Thoracic aorta (tissue), 2 donors: ENCODE data around the gene INO80D. TPM values are rescaled to one million over a fixed set of nuclear protein-coding genes. Genes with fewer than 3 reads are reported as not detected.

Experiments used
- ATAC-seq: fragments of 150-250 bp; one replicate; pipeline ENCODE4 v1.8.0; 2017; ENCODE audit warnings: low read depth; ENCODE audit not compliant: insufficient number of reproducible peaks, low FRiP score
- DNase-seq: peaks from one replicate; pipeline ENCODE4 v3.0.0-alpha.2; 2020; ENCODE audit warnings: low spot score
- H3K27ac ChIP-seq, 2 donors: fragments of 200-600 bp; sonication (generic); 1 replicate in 1 of 2; 2 replicates in 1 of 2; pipeline ENCODE4 v1.5.1; 2016; ENCODE audit warnings: mild to moderate bottlenecking in 2 of 2, moderate library complexity in 2 of 2
- H3K27me3 ChIP-seq: fragments of 200-600 bp; sonication (generic); replicated peaks from 2 replicates; pipeline ENCODE4 v1.6.0; 2016; ENCODE audit warnings: mild to moderate bottlenecking; ENCODE audit not compliant: insufficient read depth
- H3K36me3 ChIP-seq: fragments of 200-600 bp; sonication (generic); one replicate; pipeline ENCODE4 v1.5.1; 2016
- H3K4me1 ChIP-seq, 2 donors: fragments of 200-600 bp; sonication (generic); 1 replicate in 1 of 2; 2 replicates in 1 of 2; pipeline versions ENCODE4 v1.5.1 to v1.6.0; 2016; ENCODE audit warnings: low read depth in 2 of 2, mild to moderate bottlenecking in 1 of 2; ENCODE audit not compliant: control insufficient read depth in 1 of 2
- H3K4me3 ChIP-seq: fragments of 200-600 bp; sonication (generic); 2 replicates; pipeline ENCODE4 v1.5.1; 2016; ENCODE audit warnings: mild to moderate bottlenecking
- H3K9me3 ChIP-seq: fragments of 200-600 bp; sonication (generic); 2 replicates; pipeline ENCODE4 v1.5.1; 2016
- total RNA-seq, 2 donors: library from RNA; depleted of rRNA; stranded (reverse); fragments of >200 nt; gene quantifications; one replicate each; pipeline versions ENCODE4 v1.1.0 to v1.2.3, GENCODE V29; 2016
- TF ChIP-seq, protein P1 (sequence below): fragments of 200-600 bp; sonication (generic); IDR thresholded peaks from one replicate; pipeline ENCODE4 v1.5.1; 2019; ENCODE audit warnings: antibody characterized with exemption

Gene INO80D
- total RNA-seq, 2 donors from 2014 or later = 24.4 to 25.5 TPM

DNA sequence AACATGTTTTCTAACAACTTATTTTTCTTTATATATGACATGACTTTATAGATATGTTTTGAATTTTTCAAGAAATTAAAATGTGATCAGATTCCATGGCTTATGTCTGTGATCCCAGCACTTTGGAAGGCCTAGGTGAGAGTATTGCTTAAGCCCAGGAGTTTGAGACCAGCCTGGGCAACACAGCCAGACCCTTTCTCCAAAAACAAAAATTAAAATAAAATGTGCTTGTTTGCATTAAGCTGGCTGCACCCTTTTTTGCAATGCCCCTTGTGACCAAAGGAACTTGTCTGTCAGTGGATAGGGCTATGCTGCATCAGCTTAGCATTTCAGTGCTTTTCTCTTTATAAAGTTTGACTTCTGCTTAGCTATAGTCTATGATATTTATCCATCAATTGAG lies 2.3 kb upstream of the INO80D start:
- no peak overlapping the region for H3K27ac ChIP-seq
- no peaks in the 10 kb centered on the region for H3K9me3 ChIP-seq
- no peaks in the 10 kb centered on the region for H3K36me3 ChIP-seq
- DNase-seq = no peak
- no peak overlapping the region for H3K4me3 ChIP-seq
- H3K27me3 ChIP-seq = no peaks in the 10 kb centered on the region
- no peak for ATAC-seq
- TF ChIP-seq, protein P1, sequence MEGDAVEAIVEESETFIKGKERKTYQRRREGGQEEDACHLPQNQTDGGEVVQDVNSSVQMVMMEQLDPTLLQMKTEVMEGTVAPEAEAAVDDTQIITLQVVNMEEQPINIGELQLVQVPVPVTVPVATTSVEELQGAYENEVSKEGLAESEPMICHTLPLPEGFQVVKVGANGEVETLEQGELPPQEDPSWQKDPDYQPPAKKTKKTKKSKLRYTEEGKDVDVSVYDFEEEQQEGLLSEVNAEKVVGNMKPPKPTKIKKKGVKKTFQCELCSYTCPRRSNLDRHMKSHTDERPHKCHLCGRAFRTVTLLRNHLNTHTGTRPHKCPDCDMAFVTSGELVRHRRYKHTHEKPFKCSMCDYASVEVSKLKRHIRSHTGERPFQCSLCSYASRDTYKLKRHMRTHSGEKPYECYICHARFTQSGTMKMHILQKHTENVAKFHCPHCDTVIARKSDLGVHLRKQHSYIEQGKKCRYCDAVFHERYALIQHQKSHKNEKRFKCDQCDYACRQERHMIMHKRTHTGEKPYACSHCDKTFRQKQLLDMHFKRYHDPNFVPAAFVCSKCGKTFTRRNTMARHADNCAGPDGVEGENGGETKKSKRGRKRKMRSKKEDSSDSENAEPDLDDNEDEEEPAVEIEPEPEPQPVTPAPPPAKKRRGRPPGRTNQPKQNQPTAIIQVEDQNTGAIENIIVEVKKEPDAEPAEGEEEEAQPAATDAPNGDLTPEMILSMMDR = no peak
- peaks cover 6 to 15% of the 10 kb centered on the region in 2 donors for H3K4me1 ChIP-seq

DNA sequence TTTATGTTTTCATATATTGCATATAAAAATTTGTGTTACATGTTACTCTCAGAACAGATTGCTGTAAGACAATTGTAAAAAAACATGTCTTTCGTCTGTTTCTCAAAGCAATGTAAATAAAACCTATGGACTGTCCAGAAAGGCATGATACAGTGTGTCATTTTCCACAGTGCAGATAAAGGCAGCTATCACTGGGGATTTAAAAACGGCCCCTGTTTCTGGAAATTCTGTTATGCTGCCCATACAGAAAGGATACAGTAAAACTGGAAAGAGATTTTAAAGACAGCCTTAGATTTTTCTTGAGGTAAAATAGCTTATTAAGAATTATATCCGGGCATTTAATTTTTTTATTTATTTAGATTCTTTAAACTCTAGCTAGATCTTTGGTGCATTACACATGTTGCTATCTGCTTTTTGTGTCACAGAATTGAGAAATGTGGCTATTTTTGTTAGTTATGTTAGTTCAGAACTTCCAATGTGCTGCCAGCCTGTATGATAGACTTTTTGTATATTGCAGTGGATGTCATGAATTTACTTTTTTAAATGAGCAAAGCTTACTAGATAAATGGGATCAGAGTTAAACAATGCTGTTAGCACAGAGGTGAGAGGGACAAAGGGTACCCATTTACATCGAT lies 859 bp upstream of the INO80D start:
- H3K27me3 ChIP-seq = no peaks in the 10 kb centered on the region
- DNase-seq (no peak), ATAC-seq (no peak)
- H3K27ac ChIP-seq = peak overlapping the region; percentile 88 to 99
- peak overlapping the region; percentile 99 for H3K4me3 ChIP-seq
- peaks cover 6 to 24% of the 10 kb centered on the region in 2 donors for H3K4me1 ChIP-seq
- TF ChIP-seq, protein P1 = no peak
- H3K36me3 ChIP-seq = no peaks in the 10 kb centered on the region
- no peaks in the 10 kb centered on the region for H3K9me3 ChIP-seq

DNA sequence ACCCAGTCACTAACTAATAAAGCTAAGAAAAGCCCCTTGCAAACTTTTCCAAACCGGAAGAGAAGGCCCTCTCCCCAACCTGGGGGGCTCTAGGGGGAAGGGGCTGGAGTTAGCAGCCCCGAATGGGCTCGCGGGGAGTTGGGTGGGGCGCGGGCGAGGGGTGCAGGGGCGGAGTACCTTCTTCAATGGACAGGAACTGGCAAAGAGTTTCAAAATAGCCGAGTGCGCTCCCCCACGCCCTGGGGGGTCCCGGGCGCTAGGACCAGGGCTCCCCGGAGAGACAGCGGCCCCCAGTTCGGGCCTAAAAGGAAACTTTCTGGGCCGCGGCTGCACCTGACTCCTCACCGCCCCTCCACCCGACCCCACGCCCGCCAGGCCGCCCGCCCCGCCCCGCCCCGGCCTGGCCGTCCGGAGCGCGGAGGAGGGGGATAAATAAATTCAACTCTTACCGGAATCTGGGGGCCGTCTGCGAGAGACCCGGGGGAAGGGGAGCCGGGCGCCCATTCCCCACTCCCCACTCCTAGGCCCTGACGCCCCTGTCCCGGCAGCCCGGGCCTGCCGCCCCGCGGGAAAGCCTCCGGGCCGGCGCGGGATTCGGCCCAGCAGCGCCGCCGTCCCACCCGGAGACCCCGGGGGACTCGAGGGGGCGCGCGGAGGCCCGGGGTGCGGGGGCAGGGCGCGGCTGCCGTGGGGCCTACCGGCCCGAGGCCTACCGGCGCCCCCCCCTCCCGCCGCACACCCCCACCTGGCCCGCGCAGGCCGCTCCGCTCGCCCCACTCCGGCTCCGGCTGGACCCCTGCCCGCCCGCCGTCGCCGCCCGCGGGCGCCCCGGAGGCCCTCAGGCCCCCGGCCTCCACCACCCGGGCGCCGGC lies 868 bp downstream of the INO80D start:
- Histone ChIP-seq H3K4me3 (peak overlapping the region; percentile 99), H3K27ac (peak overlapping the region; percentile 88 to 99), H3K27me3 (no peaks in the 10 kb centered on the region), H3K4me1 (peaks cover 6 to 24% of the 10 kb centered on the region in 2 donors), H3K36me3 (no peaks in the 10 kb centered on the region), H3K9me3 (no peaks in the 10 kb centered on the region)
- ATAC-seq (peak; percentile 54), DNase-seq (no peak)
- TF ChIP-seq, protein P1 = no peak

DNA sequence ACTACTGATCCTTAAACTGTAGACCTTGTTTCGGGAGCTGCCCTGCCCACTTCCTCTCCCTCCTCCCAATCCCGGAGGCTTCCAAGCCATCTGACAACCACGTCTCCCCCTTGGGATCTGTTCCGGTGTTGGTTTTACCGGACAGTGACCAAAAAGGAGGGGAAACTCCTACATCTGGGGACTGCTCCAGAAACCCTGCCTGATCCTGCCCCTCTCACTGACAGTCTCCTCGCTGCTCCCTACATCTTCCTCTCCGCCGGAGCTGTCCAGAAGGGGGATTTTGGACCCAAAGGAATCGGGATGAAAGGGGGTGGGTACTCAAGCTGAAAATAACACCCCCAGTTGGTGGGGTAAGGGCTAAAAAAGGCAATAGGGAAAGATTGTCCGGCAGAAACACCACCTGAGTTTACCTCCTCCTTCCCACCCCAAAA lies 1.5 kb downstream of the INO80D start:
- Histone ChIP-seq H3K4me1 (peaks cover 6 to 24% of the 10 kb centered on the region in 2 donors), H3K27me3 (no peaks in the 10 kb centered on the region), H3K27ac (peak overlapping the region; percentile 88 to 99), H3K36me3 (no peaks in the 10 kb centered on the region), H3K4me3 (peak overlapping the region; percentile 99), H3K9me3 (no peaks in the 10 kb centered on the region)
- TF ChIP-seq, protein P1 = no peak
- no peak for ATAC-seq
- DNase-seq = no peak
